Activated naive CD8-positive, alpha-beta T cell (primary cell): Measurements from ENCODE around the gene YDJC.
A peak's percentile ranks its signal among the peaks of the same experiment; 100 is the strongest.
"Not testable (repeated sequence)": the region's sequence is repeated elsewhere in the genome, so short reads cannot be mapped to it uniquely, and the experiment has no call there.

Experiments used
- H3K27ac Mint-ChIP-seq: one replicate; pipeline ENCODE4 v1.8.0; 2021; ENCODE audit warnings: mixed read lengths
- H3K27me3 Mint-ChIP-seq: one replicate; pipeline ENCODE4 v1.8.0; 2021; ENCODE audit warnings: mixed read lengths
- H3K36me3 Mint-ChIP-seq: one replicate; pipeline ENCODE4 v1.8.0; 2021; ENCODE audit warnings: mixed read lengths
- H3K4me1 Mint-ChIP-seq: one replicate; pipeline ENCODE4 v1.8.0; 2021; ENCODE audit warnings: low read depth, mixed read lengths
- H3K4me3 Mint-ChIP-seq: one replicate; pipeline ENCODE4 v1.8.0; 2021; ENCODE audit warnings: mild to moderate bottlenecking, mixed read lengths
- H3K9me3 Mint-ChIP-seq: one replicate; pipeline ENCODE4 v1.8.0; 2021; ENCODE audit warnings: low read depth, mixed read lengths

YDJC gene

DNA sequence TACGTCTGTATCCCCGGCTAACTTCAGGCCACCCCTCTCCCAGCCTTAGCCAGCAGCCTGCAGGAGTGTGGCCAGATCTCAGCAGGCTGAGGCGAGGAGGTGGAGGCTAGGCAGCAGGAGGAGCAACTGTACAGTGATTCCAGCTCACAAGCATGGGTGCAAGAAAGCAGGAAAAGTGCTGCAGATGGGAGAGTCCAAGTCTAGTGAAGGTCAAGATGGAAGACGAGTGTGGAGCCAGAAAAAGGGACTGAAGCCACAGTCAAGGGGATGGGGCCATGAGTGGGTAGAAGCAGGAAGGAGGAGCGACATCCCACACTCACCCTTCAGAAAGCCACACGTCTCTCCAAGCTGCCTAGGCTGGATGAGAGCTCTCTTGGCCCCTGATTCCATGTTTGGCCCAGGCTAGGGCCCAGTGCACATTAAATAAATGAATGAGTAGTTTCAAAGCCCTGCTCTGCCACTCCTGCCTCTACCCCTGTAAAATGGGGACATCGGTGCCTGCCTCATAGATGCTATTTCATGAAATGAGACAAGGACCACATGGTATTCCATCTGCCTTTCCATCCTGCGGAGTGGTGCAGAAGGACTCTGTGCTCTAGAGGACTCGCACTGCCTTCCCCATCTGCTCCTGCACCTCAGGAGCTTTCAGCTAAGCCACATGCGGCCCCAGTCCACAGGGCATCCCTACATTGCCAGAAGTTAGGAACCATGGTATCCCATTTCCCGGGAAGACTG, 2.9 kb downstream of the YDJC start:
- peaks cover 4% of the 10 kb centered on the region for H3K36me3 Mint-ChIP-seq
- H3K4me1 Mint-ChIP-seq: peaks cover 40% of the 10 kb centered on the region
- H3K27me3 Mint-ChIP-seq: no peaks in the 10 kb centered on the region
- H3K9me3 Mint-ChIP-seq: no peaks in the 10 kb centered on the region
- H3K4me3 Mint-ChIP-seq: peak overlapping the region; percentile 93
- peak overlapping the region; percentile 92 for H3K27ac Mint-ChIP-seq

GRCh38 chr22:21626073-21626734, 3.6 kb downstream of the YDJC start:
- Mint-ChIP-seq H3K9me3 (no peaks in the 10 kb centered on the region), H3K36me3 (peaks cover 4% of the 10 kb centered on the region), H3K27me3 (no peaks in the 10 kb centered on the region), H3K4me3 (peak overlapping the region; percentile 59), H3K4me1 (peaks cover 38% of the 10 kb centered on the region), H3K27ac (peak overlapping the region; percentile 83)

GRCh38 chr22:21624880-21625791, 4.7 kb downstream of the YDJC start:
- H3K27ac Mint-ChIP-seq: peak overlapping the region; percentile 35
- H3K36me3 Mint-ChIP-seq: peaks cover 4% of the 10 kb centered on the region
- H3K4me1 Mint-ChIP-seq: peaks cover 35% of the 10 kb centered on the region
- H3K27me3 Mint-ChIP-seq: no peaks in the 10 kb centered on the region
- H3K4me3 Mint-ChIP-seq: peak overlapping the region; percentile 5
- H3K9me3 Mint-ChIP-seq: no peaks in the 10 kb centered on the region

- Mint-ChIP-seq H3K27ac (peak overlapping the region; percentile 64), H3K36me3 (peaks cover 4% of the 10 kb centered on the region), H3K4me1 (peaks cover 35% of the 10 kb centered on the region), H3K4me3 (no peak overlapping the region), H3K27me3 (no peaks in the 10 kb centered on the region), H3K9me3 (no peaks in the 10 kb centered on the region)
Observed at GRCh38 chr22:21624120-21624879, 5.5 kb downstream of the YDJC start.

DNA sequence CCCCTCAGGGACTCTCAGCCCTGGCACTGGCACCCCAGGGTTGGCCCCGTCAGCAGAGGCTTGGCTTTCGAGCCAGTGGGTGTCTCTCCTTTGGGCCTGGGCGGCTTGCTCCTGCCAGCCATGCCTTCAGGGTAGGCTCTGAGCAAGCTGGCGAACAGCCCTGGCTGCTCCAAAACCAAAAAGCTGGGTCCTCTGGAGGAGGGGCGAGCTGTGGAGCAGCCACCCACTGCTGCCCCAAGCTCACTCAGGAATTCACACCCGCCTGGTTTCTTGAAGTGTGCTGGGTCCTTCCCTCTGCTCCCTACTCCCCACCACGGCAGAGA, 6.2 kb downstream of the YDJC start:
- Mint-ChIP-seq H3K36me3 (peaks cover 4% of the 10 kb centered on the region), H3K4me1 (peaks cover 34% of the 10 kb centered on the region), H3K9me3 (no peaks in the 10 kb centered on the region), H3K27ac (peak overlapping the region; percentile 58), H3K4me3 (no peak overlapping the region), H3K27me3 (no peaks in the 10 kb centered on the region)

DNA sequence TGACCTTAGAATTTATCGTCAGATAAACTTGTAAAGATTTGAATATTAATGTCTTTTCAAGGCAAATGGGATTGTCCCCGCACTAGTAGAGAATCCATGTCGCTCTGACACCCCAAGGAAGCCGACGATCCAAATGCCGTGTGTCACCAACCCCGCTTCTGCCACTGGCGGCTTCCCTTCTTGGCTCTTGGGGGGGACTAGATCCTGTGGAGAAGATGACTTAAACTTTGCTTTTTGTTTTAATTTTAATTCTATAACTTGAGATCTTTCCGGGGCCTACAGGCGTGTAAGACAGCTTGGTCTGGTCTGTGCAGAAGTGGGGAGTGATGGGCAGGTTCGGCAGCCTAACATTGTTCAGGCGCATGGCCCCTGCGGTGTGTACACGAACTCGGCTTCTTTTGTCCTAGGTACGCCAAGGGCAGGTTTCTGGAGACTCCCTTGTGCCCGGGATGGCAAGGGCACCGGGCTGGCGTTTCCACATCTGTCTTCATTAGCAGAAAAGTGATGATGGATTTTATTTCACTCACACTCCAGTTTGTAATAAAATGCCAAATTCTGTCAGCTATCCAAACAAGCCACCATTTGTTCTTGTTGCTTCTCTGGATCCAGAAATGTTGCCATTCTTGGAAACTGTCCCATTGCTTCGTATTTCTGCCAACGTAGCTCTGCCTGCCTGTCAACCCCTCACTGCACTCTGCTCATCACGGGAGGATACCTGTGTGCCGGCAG, 6.7 kb downstream of the YDJC start:
- Mint-ChIP-seq H3K4me1 (peaks cover 31% of the 10 kb centered on the region), H3K4me3 (no peak overlapping the region), H3K27me3 (no peaks in the 10 kb centered on the region), H3K27ac (peak overlapping the region; percentile 58), H3K9me3 (no peaks in the 10 kb centered on the region), H3K36me3 (peaks cover 4% of the 10 kb centered on the region)

- H3K4me3 Mint-ChIP-seq: no peak overlapping the region
Observed at GRCh38 chr22:21622011-21622918, 7.6 kb downstream of the YDJC start.

GRCh38 chr22:21621025-21621424, 8.8 kb downstream of the YDJC start:
- H3K27me3 Mint-ChIP-seq: no peaks in the 10 kb centered on the region
- peaks cover 17% of the 10 kb centered on the region for H3K4me1 Mint-ChIP-seq
- peaks cover 1% of the 10 kb centered on the region for H3K36me3 Mint-ChIP-seq

More at GRCh38 chr22:21622011-21622918, 7.6 kb downstream of the YDJC start:
- H3K27ac Mint-ChIP-seq: peak overlapping the region; percentile 58
- peaks cover 24% of the 10 kb centered on the region for H3K4me1 Mint-ChIP-seq
- no peaks in the 10 kb centered on the region for H3K27me3 Mint-ChIP-seq
- no peaks in the 10 kb centered on the region for H3K36me3 Mint-ChIP-seq
- no peaks in the 10 kb centered on the region for H3K9me3 Mint-ChIP-seq

GRCh38 chr22:21617337-21617736, 12.5 kb downstream of the YDJC start:
- H3K9me3 Mint-ChIP-seq, H3K27me3 Mint-ChIP-seq, H3K4me3 Mint-ChIP-seq, H3K36me3 Mint-ChIP-seq: not testable (repeated sequence)
- H3K27ac Mint-ChIP-seq: peak overlapping the region; percentile 58
- H3K4me1 Mint-ChIP-seq: peaks cover 19% of the 10 kb centered on the region

More at GRCh38 chr22:21621025-21621424, 8.8 kb downstream of the YDJC start:
- no peak overlapping the region for H3K27ac Mint-ChIP-seq
- H3K9me3 Mint-ChIP-seq: no peaks in the 10 kb centered on the region
- no peak overlapping the region for H3K4me3 Mint-ChIP-seq

DNA sequence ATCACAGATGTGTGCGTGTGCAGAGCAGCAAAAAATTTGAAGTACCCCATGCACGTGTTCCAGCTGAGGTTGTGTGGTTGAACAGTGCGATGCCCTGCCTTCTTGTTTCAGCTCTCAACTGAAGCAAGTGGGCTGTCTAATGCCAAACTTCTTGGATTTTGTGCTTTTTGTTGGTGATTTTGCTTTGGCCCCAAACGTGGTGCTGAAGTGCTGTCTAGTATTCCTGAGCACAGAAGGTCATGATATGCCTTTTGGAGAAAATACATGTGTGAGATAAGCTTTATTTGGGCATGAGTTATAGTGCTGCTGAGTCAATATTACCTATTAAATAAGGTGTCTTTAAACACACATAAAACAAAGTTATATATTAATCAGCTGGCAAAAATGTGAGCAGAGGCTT, 14.1 kb downstream of the YDJC start:
- Mint-ChIP-seq H3K9me3 (no peaks in the 10 kb centered on the region), H3K36me3 (peaks cover 4% of the 10 kb centered on the region), H3K27ac (peak overlapping the region; percentile 68), H3K4me3 (no peak overlapping the region), H3K27me3 (no peaks in the 10 kb centered on the region), H3K4me1 (peaks cover 17% of the 10 kb centered on the region)

DNA sequence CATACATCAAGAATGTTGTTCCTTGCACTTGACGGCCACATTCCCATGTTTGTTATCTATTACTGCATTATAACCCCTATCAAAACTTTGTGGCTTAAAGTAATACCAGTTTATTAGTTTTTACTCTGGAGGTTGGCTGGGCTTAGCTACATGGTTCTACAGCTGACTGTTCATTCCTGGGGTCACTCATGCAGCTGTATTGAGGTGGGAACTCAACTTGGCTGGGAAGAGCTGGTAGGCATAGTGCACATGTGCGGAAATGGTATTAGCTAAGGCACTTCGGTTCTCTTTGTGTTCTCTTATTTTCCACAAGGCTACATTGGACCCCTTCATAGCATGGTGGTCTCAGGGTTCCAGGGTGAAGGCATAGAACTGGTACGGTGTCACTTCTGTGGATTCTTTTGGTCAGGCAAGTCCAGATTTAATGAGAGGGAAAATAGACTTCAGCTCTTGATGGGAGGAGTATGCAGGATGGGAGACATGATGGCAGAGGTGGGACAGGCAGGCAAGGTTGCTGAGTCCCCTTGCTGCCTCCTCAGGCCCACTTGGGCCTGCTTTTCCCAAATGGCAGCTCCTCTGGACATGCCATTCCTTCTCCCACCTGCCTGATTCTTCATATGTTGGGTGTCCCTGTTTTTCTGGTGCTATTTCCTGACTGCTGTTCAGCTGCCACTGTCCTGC, 16.1 kb downstream of the YDJC start:
- H3K36me3 Mint-ChIP-seq: peaks cover 4% of the 10 kb centered on the region
- no peak overlapping the region for H3K4me3 Mint-ChIP-seq
- no peaks in the 10 kb centered on the region for H3K9me3 Mint-ChIP-seq
- H3K27ac Mint-ChIP-seq: peak overlapping the region; percentile 92
- no peaks in the 10 kb centered on the region for H3K27me3 Mint-ChIP-seq
- H3K4me1 Mint-ChIP-seq: peaks cover 18% of the 10 kb centered on the region

DNA sequence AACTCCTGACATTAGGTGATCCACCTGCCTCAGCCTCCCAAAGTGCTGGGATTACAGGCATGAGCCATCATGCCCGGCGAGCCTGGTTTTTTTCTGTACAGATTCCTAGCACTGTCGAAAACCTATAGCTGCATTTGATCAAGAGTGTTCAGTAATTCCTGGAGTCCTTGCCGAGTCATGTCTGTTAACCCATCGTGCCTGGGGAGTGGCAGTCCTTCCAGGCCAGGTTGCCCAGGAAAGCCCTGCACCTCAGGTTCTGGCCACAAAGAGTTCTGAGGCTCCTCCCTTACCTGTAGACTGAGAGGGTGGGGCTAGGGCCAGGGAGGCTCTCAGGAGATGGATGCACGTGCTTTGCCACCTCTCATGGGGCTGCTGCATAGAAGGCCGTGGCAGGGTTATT, 17.0 kb downstream of the YDJC start:
- no peaks in the 10 kb centered on the region for H3K27me3 Mint-ChIP-seq

More for the DNA sequence above, 17.0 kb downstream of the YDJC start:
- H3K4me3 Mint-ChIP-seq: no peak overlapping the region
- no peak overlapping the region for H3K27ac Mint-ChIP-seq
- H3K4me1 Mint-ChIP-seq: peaks cover 18% of the 10 kb centered on the region
- H3K36me3 Mint-ChIP-seq: peaks cover 4% of the 10 kb centered on the region
- no peaks in the 10 kb centered on the region for H3K9me3 Mint-ChIP-seq
